SJSA1 (cell line): ENCODE data around the gene CYP51A1. TPM values are rescaled to one million over a fixed set of nuclear protein-coding genes. Genes with fewer than 3 reads are reported as not detected.
A peak's percentile ranks its signal among the peaks of the same experiment; 100 is the strongest.
"Not testable (repeated sequence)": the region's sequence is repeated elsewhere in the genome, so short reads cannot be mapped to it uniquely, and the experiment has no call there.

Experiments used
- DNase-seq, 2 experiments: peaks; one replicate each; pipeline ENCODE4 v3.0.0-alpha.2; 2015 to 2020; ENCODE audit warnings: low spot score in 2 of 2, low read depth in 1 of 2
- H3K27ac ChIP-seq: fragments of 250-450 bp; sonication (Bioruptor Pico); 2 replicates; pipeline ENCODE4 v1.5.1; 2020; ENCODE audit warnings: mild to moderate bottlenecking, moderate library complexity
- H3K27me3 ChIP-seq: fragments of 250-450 bp; sonication (Bioruptor Pico); replicated peaks from 2 replicates; pipeline ENCODE4 v1.5.1; 2020; ENCODE audit warnings: mild to moderate bottlenecking, moderate library complexity
- H3K36me3 ChIP-seq: fragments of 250-450 bp; sonication (Bioruptor Pico); 2 replicates; pipeline ENCODE4 v1.5.1; 2020; ENCODE audit warnings: mild to moderate bottlenecking
- H3K4me1 ChIP-seq: fragments of 250-450 bp; sonication (Bioruptor Pico); replicated peaks from 2 replicates; pipeline ENCODE4 v1.6.1; 2021; ENCODE audit warnings: mild to moderate bottlenecking
- H3K4me3 ChIP-seq: fragments of 250-450 bp; sonication (Bioruptor Pico); 2 replicates; pipeline ENCODE4 v1.5.1; 2020; ENCODE audit warnings: mild to moderate bottlenecking
- H3K9me3 ChIP-seq: fragments of 250-450 bp; sonication (Bioruptor Pico); replicated peaks from 2 replicates; pipeline ENCODE4 v1.5.1; 2020; ENCODE audit warnings: mild to moderate bottlenecking
- total RNA-seq: library from RNA; depleted of rRNA; stranded (reverse); fragments of >200 nt; shearing (Covaris generic); gene quantifications from 2 replicates; pipeline ENCODE4 v1.2.3, GENCODE V29; 2014

Gene CYP51A1
- total RNA-seq, 1 experiment from 2014 or later: 89.0 TPM

DNA sequence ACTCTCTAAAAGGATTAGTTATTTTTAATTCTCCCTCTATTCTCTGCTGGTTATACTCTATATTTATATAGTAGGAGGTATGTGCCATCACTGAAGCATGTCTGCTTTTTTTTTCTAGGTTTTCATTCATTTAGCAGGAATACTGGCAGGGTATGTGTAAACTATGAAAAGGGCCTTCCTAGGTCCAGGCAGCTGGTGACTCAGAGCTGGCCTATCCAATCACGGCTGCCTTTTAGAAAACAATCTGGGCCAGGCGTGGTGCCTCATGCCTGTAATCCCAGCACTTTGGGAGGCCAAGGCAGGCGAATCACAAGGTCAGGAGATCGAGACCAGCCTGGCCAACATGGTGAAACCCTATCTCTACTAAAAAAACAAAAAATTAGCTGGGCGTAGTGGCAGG is 31.4 kb downstream of the CYP51A1 start:
- peak in 1 of 2 experiments; percentile 42 for DNase-seq
- H3K4me3 ChIP-seq, H3K9me3 ChIP-seq, H3K27ac ChIP-seq, H3K27me3 ChIP-seq, H3K4me1 ChIP-seq: not testable (repeated sequence)
- H3K36me3 ChIP-seq: peaks cover 40% of the 10 kb centered on the region

DNA sequence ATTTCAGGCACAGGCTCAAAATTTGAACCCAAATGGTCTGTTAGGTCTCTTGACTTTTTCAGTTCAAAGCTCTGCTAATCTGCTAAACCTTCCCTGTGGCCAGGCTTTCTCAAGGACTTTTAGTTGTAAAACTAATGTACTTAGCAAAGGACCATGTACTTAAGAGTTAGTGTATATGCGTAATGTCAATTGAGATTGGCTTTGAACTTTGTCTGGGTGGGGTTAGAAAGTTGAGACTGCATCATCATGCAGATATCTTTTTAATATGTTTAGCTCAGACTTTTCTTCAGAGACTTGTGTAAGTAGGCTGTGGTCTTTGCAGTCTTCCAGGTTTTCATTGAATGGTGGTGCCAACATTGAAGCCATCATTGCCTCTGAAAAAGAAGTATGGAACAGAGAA is 33.7 kb downstream of the CYP51A1 start:
- Histone ChIP-seq H3K36me3 (peaks cover 38% of the 10 kb centered on the region), H3K4me1 (no peaks in the 10 kb centered on the region), H3K27ac (no peak overlapping the region)

DNA sequence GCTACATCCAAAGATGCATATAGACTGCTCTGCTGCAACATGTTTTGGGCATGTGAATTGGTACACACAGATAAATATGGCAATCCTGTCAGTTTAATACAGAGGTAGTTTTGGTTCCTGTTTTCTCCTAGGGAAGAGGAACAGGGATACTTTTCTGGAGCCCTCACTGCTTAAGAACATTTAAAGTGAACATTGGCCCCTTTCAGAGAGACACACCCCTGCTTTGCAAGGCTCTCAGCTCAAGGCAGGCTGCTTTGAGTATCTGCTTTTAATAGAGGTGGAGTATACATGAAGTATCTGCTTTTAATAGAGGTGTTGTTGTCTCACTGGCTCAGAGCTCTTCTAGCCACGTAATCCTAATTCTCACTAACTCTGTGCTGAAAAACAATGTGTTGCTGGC is 38.9 kb downstream of the CYP51A1 start:
- no peaks in the 10 kb centered on the region for H3K4me1 ChIP-seq

More for the DNA sequence above, 33.7 kb downstream of the CYP51A1 start:
- Histone ChIP-seq H3K9me3 (no peaks in the 10 kb centered on the region), H3K27me3 (no peaks in the 10 kb centered on the region), H3K4me3 (no peak overlapping the region)
- DNase-seq: no peak

DNA sequence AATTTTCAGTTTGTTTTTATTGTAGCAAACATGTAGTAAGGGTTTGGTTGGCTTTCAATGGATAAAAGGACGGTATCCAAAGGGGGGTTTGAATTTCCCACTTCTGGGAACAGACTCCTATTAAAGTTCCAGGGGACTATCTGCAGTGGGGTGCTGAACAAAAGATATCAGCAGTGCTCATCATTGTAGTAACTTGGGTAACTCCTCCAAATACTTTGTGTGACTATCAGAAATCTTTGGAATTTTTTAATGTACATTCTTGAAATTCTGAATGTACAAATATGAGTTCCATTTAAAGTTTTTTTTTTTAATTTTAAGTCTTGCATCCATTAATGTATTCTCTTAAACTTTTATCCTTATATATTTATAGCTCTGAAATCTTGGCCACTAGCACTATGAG is 42.1 kb downstream of the CYP51A1 start:
- H3K9me3 ChIP-seq: no peaks in the 10 kb centered on the region
- H3K27me3 ChIP-seq: no peaks in the 10 kb centered on the region
- no peak for DNase-seq

More for the DNA sequence above, 38.9 kb downstream of the CYP51A1 start:
- Histone ChIP-seq H3K9me3 (no peaks in the 10 kb centered on the region), H3K36me3 (peaks cover 36% of the 10 kb centered on the region), H3K27me3 (no peaks in the 10 kb centered on the region), H3K27ac (no peak overlapping the region), H3K4me3 (no peak overlapping the region)
- no peak for DNase-seq

DNA sequence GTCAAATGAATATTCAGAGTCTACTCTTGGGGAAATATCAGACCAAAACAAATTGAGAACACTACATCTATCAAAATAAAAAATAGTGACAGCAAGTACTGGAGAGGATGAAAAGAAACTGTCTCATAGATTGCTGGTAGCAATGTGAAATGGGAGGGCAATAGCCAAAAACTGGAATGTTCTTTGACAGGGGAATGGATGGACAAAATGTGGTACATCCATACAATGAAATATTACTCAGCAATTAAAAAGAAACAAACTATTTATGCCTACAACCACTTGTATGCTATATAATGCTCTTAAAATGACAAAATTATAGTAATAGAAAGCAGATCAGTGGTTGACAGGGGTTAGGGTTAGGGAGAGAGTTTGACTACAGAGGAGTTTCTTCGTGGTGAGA is 46.0 kb downstream of the CYP51A1 start:
- Histone ChIP-seq H3K36me3 (peaks cover 35% of the 10 kb centered on the region), H3K9me3 (no peaks in the 10 kb centered on the region), H3K4me3 (no peak overlapping the region), H3K27me3 (no peaks in the 10 kb centered on the region), H3K27ac (no peak overlapping the region), H3K4me1 (no peaks in the 10 kb centered on the region)
- DNase-seq: no peak

More for the DNA sequence above, 42.1 kb downstream of the CYP51A1 start:
- H3K27ac ChIP-seq: no peak overlapping the region
- H3K36me3 ChIP-seq: peaks cover 14% of the 10 kb centered on the region
- H3K4me3 ChIP-seq: no peak overlapping the region
- H3K4me1 ChIP-seq: no peaks in the 10 kb centered on the region

GRCh38 chr7:92083922-92084321 is 50.4 kb downstream of the CYP51A1 start:
- not testable (repeated sequence) for DNase-seq, H3K27me3 ChIP-seq, H3K27ac ChIP-seq, H3K4me3 ChIP-seq, H3K9me3 ChIP-seq, H3K4me1 ChIP-seq
- peaks cover 41% of the 10 kb centered on the region for H3K36me3 ChIP-seq

DNA sequence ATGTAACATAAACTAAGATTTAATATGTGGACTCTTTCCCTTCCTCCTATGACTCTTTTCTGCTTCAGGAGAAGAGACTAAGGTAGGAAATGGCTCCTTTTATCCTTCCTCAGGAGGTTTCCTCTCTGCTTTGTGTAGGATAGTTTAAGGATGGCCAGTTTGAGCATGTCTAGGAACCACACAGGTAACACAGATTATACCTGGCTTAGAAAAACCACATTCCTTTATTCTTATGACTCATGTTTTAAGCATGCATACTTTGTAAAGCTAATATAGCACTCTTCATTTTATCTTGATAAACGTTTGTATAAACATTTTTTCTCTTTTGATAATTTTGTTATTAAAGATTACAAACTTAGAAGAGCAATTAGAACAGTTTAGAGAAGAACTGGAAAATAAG is 57.8 kb downstream of the CYP51A1 start:
- no peak for DNase-seq
- Histone ChIP-seq H3K4me1 (no peaks in the 10 kb centered on the region), H3K27ac (no peak overlapping the region), H3K9me3 (no peaks in the 10 kb centered on the region), H3K36me3 (peaks cover 13% of the 10 kb centered on the region; the same call in 1 of the 2 replicates), H3K27me3 (no peaks in the 10 kb centered on the region), H3K4me3 (no peak overlapping the region)

DNA sequence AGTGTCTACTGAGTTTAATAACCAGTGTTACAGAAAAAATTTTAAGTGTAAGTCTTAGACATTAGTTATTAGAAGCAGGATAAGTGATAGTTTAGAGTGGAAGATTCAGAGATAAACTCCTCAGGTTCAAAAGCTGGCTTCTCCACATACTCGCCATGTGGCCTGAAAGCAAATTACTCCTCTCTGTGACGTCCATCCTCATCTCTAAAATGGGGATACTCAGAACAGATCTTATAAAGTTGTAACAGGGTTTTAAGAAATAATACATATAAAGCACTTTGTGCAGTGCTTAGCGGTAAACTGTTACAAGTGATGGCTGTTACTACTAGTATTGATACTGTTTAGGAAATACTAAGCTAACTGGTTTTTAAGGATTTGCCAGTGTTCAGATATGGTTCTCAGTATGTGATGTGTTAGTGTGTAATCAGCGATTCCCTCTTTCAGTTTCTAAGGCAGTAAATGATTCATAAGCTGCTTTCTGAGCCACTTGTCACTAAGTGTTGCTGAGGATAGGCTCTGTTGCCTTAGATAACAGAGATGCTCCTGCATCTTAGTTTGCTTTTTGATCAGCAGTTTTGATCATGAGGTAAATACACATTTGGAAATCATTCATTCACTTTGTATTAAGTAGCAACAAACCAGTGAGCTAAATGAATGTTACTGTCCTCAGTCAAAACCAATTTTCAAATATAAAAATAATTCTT is 58.7 kb downstream of the CYP51A1 start:
- DNase-seq: no peak
- Histone ChIP-seq H3K9me3 (no peaks in the 10 kb centered on the region), H3K36me3 (peaks cover 13% of the 10 kb centered on the region; the same call in 1 of the 2 replicates), H3K27me3 (no peaks in the 10 kb centered on the region), H3K27ac (no peak overlapping the region), H3K4me1 (no peaks in the 10 kb centered on the region), H3K4me3 (no peak overlapping the region)

- H3K27ac ChIP-seq: no peak overlapping the region
- no peak overlapping the region for H3K4me3 ChIP-seq
- DNase-seq: no peak
- H3K27me3 ChIP-seq: no peaks in the 10 kb centered on the region
- no peaks in the 10 kb centered on the region for H3K9me3 ChIP-seq
- no peaks in the 10 kb centered on the region for H3K4me1 ChIP-seq
- peaks cover 6% of the 10 kb centered on the region; the same call in 1 of the 2 replicates for H3K36me3 ChIP-seq
Measured at GRCh38 chr7:92072708-92073107, 61.6 kb downstream of the CYP51A1 start.

- Histone ChIP-seq H3K4me3 (no peak overlapping the region), H3K9me3 (no peaks in the 10 kb centered on the region), H3K4me1 (no peaks in the 10 kb centered on the region), H3K27me3 (no peaks in the 10 kb centered on the region), H3K36me3 (peaks cover 3% of the 10 kb centered on the region), H3K27ac (no peak overlapping the region)
- no peak for DNase-seq
Measured at GRCh38 chr7:92072121-92072520, 62.2 kb downstream of the CYP51A1 start.

DNA sequence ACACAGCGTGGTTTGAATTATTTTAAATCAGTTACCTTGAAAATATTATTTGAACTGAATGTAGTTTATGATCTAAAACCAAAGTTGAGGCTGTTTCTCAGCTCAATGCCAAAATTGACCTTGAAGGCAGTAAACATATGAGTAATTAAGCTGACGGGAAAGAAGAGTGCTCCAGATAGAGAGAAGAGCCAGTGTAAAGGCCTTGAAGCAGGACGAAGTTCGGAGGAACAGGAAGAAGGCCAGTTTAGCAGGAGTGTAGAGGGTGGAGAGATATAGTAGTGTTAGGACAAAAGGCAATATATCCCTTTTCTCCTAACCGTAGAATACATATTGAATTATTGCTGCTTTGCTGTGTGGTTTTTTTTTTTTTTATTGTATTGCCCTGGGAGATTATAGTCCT is 63.2 kb downstream of the CYP51A1 start:
- Histone ChIP-seq H3K4me3 (no peak overlapping the region), H3K9me3 (no peaks in the 10 kb centered on the region)
- DNase-seq: no peak

DNA sequence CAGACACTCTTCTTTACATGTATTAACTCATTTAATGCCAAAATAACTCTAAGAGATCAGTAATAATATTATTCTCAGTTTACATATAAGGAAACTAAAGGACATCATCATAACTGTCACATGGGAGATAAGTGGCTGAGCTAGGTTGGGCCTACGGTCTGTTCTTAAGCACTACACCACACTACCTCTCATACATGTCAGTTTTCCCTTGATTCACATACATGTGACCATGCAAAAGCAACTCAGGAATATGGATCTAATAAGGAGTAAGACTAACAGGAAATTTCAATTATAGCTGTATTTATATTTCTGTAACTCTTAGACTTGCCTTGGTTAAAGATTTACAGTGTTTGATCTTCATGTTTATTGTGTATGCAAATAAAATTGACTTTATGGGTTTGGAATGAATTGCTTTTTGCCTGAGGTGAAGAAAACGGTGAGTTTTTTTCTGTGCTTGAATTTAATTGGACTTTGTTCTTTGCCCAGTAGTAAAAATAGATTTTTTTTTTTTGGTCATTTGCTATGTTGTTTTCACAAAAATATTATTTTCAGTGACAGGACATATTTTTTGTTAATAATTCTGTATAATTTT is 69.7 kb downstream of the CYP51A1 start:
- no peaks in the 10 kb centered on the region for H3K27me3 ChIP-seq
- no peak for DNase-seq
- H3K36me3 ChIP-seq: peaks cover 6% of the 10 kb centered on the region
- no peaks in the 10 kb centered on the region for H3K4me1 ChIP-seq
- H3K9me3 ChIP-seq: no peaks in the 10 kb centered on the region
- no peak overlapping the region for H3K4me3 ChIP-seq
- no peak overlapping the region for H3K27ac ChIP-seq

More for the DNA sequence above, 63.2 kb downstream of the CYP51A1 start:
- H3K36me3 ChIP-seq: peaks cover 6% of the 10 kb centered on the region
- no peaks in the 10 kb centered on the region for H3K4me1 ChIP-seq
- no peaks in the 10 kb centered on the region for H3K27me3 ChIP-seq
- H3K27ac ChIP-seq: no peak overlapping the region
